ENCODE measurements around the gene HDDC2.

The HDDC2 gene, protein sequence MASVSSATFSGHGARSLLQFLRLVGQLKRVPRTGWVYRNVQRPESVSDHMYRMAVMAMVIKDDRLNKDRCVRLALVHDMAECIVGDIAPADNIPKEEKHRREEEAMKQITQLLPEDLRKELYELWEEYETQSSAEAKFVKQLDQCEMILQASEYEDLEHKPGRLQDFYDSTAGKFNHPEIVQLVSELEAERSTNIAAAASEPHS

DNA sequence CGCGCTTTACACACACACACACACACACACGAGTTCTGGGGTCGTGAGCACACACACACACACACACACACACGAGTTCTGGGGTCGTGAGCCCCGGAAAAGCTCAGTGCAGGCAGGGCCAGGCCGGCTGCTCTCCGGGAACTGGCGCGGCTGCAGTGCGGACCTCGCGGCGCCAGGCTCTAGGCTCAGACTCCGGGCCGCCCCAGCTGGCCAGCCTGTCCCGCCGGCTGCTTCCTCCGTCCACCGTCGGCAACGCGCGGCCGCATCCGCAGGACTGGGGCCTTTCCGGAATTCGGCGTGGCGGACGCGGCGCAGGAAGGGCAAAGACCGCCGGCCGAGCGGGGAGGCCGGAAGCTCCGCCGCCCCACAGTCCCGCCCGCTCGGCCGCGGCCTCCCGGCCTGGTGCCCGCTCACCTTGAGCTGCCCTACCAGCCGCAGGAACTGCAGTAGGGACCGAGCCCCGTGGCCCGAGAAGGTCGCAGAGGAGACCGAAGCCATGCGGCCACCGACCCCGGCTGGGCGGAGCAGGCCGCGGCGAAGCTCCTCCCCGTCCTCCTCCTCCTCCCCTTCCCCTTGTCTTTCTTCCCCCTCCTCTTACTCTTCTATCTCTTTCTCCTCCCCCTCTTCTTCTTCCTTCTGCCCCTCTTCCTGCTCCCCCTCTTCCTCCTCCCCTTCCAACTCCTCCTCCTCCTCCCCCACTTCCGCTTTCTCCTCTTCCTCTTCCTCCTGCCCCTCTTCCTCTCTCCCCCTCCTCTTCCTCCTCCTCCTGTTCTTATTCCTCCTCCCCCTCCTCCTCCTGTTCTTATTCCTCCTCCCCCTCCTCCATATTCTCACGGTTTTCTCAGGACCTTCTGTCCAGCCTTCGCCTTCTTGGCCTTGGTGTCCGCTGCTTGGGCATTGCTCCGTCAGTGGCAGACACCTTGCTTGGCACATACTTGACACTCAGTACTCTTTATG, at the start of gene HDDC2:
TSS of gene HDDC2 (minus strand) at position 533 of the 957 bp plus-strand sequence. CDS start at position 498, 35 bp downstream.
- peak in 1 of 2 experiments; percentile 48 for DNase-seq (ENCODE audit: low read depth in 2 of 2)

DNA sequence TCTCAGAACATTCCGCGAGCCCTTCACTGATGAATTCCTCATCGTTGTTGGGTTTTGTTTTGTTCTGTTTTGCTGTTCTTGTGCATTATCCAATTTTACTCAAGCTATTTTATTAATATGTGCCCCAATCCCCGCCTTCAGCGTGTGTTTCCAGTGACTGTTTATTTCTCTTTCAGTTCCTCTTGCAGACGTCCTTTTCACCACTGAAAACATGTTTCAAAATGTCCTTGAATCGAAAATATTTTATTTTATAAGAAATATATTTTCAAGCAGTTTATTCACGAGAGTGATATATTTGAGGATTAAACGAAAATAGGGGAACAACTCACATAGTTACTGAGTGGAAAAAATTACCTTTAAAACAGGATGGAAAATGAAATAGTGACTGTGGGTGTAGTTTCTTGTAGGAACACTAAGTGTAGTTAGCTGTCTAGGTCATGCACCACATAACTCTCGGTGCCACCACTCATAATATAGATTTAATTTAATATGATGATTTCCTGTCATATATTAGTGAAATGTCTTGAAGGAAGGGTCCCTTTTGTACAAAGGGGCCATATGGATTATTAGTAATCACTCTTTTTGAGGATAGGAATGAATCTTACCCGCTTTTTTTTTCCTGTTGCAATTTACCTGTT, 45.3 kb upstream of the HDDC2 start:
- DNase-seq (ENCODE audit: low read depth in 2 of 2): no peak

DNA sequence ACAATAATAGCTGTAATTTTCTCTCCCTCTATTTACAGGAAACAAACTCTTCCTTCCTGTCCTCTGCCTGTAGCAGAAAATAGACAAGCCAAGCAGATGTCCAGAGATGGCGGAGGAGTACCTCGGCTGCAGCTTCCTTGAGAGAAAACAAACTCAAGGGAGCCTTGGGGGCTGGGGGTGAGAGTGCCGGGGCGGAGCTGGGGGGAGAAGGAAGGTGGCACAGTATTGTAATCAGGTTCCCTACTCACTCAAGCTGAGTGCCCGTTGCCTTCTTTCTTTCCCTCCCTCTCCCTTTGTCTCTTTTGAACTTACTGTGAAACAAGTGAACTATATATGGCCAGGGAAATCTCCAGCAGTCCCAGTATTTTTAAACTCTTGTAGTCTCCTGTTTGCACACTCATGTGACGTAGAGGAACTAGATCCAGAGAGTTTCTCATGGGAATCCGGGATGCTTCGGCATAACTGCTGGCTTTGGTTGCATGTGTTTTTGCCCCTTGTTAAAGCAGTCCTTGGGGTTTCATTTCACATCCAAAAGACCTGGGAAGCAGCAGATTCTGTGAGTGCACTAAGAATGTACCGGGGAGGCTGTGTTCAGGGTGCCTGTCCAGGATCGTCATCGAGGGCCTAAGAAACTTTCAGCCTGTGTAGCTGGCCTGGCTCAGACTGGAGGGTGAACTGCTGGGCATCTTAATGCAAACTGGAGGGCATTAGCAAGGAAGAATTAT, 44.6 kb upstream of the HDDC2 start:
- DNase-seq (ENCODE audit: low read depth in 2 of 2): no peak

DNA sequence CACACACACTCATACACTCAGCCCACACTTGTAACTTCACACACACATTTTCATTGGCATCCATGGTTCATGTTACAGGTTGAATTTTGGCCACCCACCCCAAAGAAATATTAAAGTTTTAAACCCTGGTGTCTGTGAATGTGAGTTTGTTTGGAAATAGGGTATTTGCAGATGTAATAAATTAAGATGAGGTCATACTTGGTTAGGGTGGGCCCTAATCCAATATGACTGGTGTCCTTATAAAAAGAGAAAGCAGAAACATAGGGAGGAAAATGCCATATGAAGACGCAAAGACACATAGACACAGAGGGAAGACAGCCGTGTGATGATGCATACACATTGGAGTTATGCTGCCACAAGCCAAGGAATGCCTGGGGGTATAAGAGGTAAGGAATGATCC, 39.7 kb upstream of the HDDC2 start:
- DNase-seq (ENCODE audit: low read depth in 2 of 2): no peak

DNA sequence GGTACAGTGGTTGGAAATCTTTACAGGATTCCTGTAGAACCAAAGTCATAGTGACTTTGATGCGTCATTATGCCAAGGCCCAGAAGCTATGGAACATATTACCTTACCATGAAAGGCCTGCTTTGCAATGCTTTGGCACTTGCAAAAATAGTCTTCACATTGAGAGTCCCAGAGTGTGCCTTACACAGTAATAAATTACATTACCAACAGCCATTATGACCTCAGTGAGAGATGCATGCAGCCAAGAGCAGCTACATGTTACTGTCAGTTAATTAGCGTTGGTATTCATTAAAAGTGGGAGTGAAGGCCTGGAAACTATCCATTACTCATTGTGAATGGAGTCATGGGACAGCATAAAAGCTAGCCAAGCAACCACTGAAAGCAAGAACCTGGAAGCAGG, 39.2 kb upstream of the HDDC2 start:
- no peak for DNase-seq (ENCODE audit: low read depth in 2 of 2)

DNA sequence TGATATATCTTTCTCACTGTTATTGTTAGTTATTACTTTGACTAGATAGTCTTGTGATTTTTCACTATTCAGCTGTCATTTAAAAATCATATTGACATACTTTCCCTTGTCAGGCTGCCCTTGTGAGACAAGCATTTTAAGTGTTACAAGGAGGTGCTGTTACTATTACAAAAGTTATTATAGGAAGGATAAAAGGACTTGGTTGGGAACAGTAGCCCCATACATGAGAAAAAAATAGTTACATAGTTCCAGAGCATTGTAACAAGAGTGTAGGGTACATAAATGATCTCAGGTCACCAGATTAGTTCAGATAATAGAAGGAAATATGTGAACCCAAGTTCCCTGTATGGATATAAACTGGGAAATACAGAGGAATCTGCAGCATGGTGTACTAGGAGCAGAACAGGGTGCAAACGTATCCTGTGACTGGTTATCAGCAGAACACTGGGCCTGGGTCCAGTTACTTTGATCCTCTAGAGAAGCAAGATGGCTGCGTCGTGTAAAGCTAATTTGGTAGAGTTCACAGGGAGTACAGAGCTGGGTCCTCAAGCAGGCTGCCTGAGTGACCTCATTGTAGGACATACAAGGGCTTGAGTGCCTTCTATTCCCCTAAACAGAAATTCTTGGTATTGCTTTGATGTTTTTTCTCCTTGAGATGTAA, 38.5 kb upstream of the HDDC2 start:
- no peak for DNase-seq (ENCODE audit: low read depth in 2 of 2)

DNA sequence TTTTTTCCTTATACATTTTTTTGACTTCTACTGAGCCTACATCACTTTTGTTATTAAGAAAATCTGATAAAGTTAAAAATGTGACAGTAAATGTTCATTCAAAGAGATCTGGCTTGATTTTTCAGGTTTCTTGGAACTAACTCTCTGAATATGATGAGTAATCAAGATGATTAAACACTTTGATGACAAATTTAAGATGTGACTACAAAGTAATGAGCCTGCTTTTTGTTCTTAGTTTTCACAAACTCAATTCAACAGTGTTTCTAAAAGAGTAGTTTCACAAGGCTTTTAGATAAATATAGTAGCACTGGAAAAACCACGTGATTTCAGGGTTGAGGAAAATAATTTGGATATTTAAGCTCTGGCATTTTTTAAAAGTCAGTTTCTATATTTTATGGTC, 37.9 kb upstream of the HDDC2 start:
- no peak for DNase-seq (ENCODE audit: low read depth in 2 of 2)

DNA sequence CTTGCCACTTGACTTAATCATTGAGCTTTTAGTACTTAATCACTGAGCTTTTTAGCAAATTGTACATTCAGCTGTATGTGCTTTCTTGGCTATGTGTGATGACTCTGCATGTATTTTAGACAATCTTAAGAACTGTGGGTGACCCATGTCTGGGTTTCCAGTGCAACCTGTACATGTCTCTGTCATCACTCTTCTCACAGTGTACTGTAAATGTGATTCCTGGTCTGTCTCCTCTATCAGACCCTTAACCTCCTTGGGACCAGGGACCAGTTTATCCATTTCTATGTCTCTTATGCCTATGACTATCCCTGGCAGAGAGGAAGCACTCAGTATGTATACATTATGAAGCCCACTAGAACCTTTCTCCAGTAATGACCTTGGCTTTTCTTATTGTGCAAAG, 36.6 kb upstream of the HDDC2 start:
- DNase-seq (ENCODE audit: low read depth in 2 of 2): no peak

DNA sequence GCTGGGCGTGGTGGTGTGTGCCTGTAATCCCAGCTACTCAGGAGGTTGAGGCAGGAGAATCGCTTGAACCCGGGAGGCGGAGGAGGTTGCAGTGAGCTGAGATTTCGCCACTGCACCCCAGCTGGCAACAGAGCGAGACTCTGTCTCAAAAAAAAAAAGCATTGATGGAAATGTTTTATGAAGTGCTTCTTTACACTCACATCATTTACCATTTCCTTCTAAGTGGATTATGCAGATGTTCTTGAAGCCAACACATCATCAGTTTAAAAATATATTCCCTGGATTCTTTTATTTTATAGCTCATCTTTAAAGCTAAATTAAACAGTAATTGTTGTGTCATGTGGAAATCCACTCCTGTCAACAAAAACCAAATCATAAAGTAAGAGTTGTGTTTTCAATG, 35.9 kb upstream of the HDDC2 start:
- no peak for DNase-seq (ENCODE audit: low read depth in 2 of 2)

DNA sequence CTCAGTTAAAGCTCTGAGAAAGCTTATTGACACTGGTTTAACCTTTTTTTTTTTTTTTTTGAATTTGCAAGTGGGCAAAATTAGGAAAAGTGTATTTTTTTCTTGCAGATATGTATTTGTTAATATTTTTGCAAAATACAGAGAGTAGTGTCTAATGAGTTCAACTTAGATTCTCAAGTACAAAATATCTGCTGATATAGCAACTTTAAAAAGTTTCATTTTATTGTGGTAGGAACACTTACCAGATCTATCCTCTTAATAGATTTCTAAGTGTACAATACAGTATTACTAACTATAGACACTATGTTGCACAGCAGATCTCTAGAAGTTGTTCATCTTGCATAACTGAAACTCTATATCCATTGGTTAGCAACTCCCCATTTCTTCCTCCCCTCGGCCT, 30.9 kb upstream of the HDDC2 start:
- DNase-seq (ENCODE audit: low read depth in 2 of 2): no peak

DNA sequence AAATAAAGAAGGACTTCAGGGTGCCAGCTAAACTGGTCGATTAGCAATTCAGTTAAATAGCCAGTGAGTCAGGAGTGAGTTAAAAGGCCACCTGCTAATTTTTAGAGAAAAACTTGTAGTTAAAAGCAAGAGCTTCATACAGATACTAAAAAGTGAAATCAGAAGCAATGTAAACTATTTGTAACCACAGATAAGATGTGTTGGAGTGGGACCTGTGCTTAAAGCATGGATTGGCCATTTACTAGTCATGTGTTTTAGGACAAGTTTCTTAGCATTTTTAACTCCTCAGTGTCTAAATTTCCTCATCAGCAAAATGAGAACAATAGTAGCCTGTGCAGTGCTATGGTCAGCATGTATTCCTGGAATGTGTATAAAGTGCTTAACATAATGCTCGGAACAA, 23.8 kb upstream of the HDDC2 start:
- no peak for DNase-seq (ENCODE audit: low read depth in 2 of 2)

DNA sequence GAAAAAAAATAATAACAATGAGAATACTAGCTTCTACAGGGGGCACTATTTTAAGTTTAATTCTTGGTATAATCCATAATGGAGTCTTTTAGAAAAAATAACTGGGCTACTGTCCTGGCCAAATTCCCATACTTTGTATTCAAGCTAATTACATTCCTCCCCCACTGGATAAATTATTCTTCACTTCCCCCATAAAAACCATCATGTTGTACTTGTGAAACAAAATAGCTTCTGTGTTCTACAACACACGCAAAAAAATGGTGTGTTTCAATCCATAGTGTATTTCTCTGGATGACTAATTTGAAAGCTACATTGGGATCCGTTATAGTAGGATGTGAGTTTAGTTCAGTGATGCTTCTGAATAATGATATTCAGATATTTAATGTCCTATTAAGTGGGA, 21.6 kb upstream of the HDDC2 start:
- no peak for DNase-seq (ENCODE audit: low read depth in 2 of 2)

DNA sequence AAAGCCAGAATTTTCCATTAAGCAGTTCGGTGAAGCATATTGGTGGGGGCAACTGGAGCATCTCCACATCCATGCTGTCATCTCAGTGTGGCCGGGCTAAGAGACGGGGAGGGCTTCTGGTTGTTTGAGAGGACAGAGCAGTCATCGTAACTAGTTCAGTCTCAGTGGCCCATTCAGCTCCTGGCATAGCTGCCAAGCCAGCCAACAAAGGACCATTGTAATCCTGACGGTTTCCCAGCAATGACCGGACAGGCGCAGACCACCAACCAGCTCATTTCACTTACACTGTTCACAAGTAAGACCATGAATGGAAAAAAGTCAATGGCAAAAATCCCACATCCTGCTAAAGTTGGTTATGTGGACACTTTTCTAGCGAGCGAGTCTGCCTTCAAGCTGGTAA, 14.9 kb upstream of the HDDC2 start:
- DNase-seq (ENCODE audit: low read depth in 2 of 2): no peak

DNA sequence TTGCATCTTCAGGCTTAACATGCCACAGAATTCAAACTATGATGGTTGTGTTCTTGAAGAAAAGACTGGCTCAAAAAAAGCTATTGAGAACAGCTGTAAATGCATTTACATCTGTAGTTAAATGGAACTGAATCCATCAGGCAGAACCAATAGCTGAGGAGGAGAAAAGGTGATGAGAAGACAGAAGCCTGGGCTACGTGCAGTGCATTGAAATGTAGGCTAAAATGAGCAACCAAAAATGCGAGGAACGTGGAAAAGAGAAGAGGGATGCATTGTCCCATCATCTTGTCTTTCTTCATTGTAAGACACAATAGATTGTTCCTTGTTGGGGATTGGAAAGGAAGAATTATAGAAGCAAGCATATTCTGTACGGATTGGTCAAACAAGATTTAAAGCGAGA, 13.8 kb upstream of the HDDC2 start:
- no peak for DNase-seq (ENCODE audit: low read depth in 2 of 2)

DNA sequence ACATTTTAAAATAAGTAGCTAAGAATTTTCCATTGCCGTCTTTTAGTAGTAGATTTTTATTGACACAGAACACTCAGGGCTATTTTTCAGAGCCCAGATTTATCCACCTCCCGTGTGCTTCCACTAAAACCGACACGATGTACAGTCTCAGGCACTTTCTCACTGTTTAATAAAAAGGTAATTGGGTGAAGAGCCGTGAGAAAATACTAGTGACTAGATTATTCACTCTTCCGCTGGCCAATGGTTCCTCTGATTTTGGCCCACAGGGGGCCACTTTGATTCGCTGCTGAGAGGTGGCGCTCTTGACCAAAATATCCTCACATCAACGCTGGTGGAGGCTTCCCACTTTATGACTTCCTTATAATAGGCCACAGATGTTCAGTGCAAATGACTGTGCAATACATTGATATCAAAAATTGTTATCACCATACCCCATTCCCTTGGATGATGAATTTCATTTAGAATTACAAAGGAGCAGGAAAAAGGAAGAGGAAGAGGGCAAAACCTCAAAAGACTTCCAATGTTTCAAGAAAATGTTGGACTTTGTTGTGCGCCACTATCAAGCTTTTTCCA, 12.3 kb upstream of the HDDC2 start:
- peak in 1 of 2 experiments; percentile 13 for DNase-seq (ENCODE audit: low read depth in 2 of 2)

DNA sequence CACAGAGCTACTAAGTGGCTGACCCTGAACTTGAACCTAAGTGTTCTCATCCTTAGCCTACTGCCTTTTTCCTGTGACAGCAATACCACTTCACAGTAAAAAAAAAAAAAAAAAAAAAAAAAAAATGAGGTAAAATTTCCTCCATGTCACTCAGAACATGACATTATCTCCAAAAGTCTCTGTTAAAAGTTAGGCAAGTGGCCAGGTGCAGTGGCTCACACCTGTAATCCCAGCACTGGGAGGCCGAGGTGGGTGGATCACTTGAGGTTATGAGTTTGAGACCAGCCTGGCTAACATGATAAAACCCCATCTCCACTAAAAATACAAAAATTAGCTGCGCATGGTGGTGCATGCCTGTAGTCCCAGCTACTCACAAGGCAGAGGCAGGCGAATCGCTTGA, 11.2 kb upstream of the HDDC2 start:
- DNase-seq (ENCODE audit: low read depth in 2 of 2): no peak

DNA sequence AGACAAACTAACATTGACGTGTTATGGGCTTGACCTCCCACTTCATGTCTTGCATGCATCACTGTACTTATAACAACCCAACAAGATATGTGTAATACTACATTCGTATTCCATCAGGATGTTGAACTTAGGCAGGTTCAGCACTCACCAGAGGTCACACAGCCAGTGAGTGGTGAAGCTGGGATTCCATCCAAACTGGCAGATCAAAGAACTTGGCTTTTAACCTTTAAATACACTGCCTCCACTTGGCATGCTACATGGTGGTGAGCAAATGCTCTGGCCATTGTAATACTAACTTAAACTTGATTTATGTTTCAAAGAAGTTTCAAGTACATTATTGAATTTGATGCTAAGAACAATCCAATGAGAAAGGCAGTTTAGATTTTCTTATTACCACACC, 10.7 kb upstream of the HDDC2 start:
- no peak for DNase-seq (ENCODE audit: low read depth in 2 of 2)

DNA sequence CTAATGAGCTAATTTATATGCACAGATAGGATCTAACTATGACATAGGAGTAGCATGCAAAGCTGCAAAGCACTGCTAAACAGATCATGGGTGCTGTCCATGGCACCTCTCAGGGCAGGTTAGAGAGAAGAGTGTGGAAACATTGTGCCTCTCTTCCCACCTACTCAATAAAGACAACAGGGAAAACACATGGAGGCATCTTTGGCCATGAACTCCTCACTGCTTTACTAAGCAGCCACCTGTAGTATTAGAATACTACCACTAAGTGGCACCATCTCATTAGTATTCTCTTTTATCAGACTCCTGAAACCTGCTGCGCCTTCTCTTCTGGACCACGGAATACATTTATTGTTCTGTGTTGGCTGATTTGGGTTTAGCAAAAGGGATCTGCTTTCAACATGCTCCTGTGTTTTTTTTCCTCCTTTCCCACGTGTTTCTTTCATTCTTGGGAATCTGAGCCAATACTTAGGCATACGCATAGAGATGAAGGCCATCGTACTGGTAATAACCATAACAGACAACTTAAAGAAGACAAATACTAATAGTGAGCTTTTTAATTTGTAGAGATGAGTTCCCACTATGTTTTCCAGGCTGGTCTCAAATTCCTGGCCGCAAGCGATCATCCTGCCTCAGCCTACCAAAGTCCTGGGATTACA, 9.4 kb upstream of the HDDC2 start:
- no peak for DNase-seq (ENCODE audit: low read depth in 2 of 2)

DNA sequence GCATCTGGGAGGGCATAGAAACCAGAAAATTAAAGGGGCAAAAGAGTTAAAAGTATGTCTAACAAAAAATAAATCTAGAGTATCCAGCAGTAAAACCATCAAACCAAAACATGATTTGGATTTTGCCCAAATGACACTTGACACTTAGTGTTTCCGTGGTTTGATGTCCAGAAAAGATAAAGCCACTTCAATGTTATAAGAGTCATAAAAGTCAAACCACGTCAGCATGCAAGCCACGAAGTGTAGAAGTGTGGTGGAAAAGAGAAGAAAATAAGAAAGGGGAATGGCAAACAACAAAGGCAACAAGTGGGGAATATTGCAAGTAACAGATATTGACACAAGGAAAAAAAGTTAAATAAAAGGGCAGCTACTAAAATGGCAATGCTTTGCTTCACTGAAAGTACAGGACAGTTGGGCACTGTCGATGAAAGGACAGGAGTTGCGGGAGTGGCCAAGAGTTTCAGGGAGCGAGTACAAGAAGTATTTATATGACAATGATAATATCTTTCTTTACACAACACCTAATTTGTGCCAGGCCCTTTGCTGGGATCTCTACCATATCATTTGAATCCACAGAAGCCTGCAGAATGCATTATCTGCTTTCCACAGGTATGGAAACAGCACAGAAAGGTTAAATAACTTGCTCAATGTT, 6.3 kb upstream of the HDDC2 start:
- no peak for DNase-seq (ENCODE audit: low read depth in 2 of 2)

DNA sequence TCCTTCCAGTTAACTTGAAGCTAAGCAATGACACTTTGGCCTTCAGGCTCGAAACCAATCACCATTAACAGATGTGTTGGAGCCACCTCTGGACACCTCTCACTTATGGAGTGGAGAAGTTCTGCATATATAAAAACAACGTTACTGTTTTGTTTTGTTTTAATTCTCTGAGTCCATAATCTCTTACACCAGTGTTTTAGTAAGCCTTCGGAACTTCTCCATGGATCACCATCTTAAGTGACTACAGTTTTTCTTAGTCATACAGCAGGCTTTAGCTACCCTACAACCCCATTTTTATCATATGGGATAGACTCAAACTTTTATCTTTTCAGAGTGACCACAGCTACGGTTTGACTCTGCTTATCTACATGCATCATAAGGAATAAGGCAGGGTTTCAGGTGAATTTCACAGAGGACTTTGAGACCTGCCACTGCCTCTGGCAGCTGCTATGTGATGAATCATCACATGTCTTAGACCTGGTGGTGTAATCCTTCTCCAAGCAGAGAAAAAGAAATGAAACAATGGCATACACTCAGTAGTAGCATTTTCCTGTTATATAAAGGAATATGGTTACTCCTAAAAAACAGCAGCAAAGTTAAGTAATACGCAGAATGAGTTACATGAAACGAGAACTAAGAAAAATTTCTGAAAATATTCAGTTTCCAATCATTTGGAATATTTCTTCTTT, 5.5 kb upstream of the HDDC2 start:
- DNase-seq (ENCODE audit: low read depth in 2 of 2): no peak
